Fibroblast of villous mesenchyme (primary cell): Measurements from ENCODE around the gene VASP. TPM values are rescaled to one million over a fixed set of nuclear protein-coding genes. Genes with fewer than 3 reads are reported as not detected.

ENCODE experiments used
- DNase-seq: peaks from one replicate; pipeline ENCODE4 v3.0.0-alpha.2; 2010; ENCODE audit warnings: low read depth
- H3K4me3 ChIP-seq: 2 replicates; pipeline ENCODE4 v1.5.1; 2011; ENCODE audit warnings: low read depth, mild to moderate bottlenecking, low read length
- total RNA-seq: library from RNA; depleted of rRNA; stranded (reverse); fragments of >200 nt; gene quantifications from 2 replicates; pipeline ENCODE4 v1.2.3, GENCODE V29; 2012
- TF ChIP-seq, protein P1 (sequence below): IDR thresholded peaks from 2 replicates; pipeline ENCODE4 v1.5.1; 2012; ENCODE audit warnings: low read depth, mild to moderate bottlenecking, low read length; ENCODE audit not compliant: insufficient read depth

The VASP gene
- total RNA-seq, 1 donor: 158 TPM

DNA sequence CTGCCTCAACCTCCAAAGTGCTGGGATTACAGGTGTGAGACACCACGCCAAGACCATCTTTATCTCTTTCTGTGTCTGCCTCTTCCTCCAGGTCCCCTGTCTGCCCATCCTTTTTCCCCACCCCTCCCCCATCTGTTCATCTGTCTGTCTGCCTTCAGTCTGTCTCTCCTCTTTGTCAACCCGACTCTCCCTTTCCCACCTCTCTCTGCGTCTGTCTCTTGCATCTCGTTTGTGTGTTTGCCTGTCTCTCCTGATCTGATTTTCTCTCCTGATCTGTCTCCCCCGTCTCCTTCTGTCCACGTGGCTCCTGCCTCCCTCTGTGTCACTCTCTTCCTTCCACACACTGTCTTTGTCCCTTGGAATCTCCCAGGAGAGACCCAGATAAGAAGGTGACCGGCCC lies 10.0 kb downstream of the VASP start:
- no peak overlapping the region for H3K4me3 ChIP-seq
- TF ChIP-seq, protein P1, sequence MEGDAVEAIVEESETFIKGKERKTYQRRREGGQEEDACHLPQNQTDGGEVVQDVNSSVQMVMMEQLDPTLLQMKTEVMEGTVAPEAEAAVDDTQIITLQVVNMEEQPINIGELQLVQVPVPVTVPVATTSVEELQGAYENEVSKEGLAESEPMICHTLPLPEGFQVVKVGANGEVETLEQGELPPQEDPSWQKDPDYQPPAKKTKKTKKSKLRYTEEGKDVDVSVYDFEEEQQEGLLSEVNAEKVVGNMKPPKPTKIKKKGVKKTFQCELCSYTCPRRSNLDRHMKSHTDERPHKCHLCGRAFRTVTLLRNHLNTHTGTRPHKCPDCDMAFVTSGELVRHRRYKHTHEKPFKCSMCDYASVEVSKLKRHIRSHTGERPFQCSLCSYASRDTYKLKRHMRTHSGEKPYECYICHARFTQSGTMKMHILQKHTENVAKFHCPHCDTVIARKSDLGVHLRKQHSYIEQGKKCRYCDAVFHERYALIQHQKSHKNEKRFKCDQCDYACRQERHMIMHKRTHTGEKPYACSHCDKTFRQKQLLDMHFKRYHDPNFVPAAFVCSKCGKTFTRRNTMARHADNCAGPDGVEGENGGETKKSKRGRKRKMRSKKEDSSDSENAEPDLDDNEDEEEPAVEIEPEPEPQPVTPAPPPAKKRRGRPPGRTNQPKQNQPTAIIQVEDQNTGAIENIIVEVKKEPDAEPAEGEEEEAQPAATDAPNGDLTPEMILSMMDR: no peak
- no peak for DNase-seq

DNA sequence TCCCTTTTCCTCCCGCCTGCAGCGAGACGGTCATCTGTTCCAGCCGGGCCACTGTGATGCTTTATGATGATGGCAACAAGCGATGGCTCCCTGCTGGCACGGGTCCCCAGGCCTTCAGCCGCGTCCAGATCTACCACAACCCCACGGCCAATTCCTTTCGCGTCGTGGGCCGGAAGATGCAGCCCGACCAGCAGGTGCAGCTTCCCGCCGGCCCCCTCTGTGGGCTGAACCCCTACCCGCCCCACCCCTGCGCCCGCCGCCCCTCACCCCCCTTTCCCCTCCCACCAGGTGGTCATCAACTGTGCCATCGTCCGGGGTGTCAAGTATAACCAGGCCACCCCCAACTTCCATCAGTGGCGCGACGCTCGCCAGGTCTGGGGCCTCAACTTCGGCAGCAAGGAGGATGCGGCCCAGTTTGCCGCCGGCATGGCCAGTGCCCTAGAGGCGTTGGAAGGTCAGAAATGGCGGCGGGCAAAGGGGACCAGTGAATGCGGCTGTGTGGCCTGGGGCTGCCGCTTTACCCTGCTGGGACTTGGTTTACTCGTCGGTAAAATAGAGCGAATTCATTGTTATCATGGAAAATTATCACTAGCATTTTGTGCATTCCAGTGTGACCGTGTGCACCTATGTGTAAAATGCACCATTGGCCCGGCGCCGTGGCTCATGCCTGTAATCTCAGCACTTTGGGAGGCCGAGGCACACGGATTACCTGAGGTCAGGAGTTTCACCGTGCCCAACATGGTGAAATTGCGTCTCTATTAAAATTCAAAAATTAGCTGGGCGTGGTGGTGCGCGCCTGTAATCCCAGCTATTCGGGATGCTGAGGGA lies 10.6 kb downstream of the VASP start:
- TF ChIP-seq, protein P1: no peak
- no peak for DNase-seq
- H3K4me3 ChIP-seq: no peak overlapping the region

DNA sequence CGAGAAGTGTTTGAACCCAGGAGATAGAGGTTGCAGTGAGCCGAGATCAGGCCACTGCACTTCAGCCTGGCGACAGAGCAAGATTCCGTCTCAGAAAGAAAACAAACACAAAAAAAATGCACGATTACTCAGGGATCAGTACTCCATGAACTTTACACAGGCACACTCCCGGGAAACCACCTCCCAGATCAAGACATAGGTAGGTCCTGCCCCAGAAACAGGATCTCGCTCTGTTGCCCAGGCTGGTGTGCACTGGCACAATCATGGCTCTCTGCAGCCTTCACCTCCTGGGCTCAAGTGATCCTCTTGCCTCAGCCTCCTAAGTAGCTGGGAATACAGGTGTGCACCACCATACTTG lies 11.2 kb downstream of the VASP start:
- H3K4me3 ChIP-seq: no peak overlapping the region
- TF ChIP-seq, protein P1: no peak
- DNase-seq: no peak

DNA sequence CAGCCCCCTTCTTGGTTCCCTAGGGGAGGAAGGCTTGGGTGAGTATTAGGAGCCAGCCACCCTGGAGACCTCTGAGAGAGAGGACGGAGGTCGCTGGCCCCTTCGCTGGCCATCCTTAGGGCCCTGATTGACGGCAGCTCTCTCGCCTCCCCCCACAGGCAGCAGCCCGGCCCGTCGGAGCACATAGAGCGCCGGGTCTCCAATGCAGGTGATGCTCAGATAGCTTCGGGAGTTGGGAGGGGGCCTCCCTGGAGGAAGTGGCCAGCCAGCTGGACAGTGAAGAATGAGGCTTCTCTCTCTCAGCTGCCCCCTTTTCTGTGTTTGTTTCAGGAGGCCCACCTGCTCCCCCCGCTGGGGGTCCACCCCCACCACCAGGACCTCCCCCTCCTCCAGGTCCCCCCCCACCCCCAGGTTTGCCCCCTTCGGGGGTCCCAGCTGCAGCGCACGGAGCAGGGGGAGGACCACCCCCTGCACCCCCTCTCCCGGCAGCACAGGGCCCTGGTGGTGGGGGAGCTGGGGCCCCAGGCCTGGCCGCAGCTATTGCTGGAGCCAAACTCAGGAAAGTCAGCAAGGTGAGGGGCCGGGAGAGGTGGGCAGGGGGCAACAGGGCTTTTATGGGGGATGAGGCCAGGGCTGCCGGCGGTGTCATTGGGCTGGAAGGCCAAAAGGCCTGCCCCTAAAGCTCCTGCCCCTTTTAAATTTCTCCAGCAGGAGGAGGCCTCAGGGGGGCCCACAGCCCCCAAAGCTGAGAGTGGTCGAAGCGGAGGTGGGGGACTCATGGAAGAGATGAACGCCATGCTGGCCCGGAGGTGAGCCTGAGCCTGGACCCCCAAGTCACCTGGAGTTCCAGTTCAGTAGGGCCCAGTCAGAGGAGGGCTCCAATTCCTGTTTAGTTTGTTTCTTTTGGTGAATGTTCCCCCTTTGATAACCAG lies 15.0 kb downstream of the VASP start:
- no peak for DNase-seq
- TF ChIP-seq, protein P1: no peak
- no peak overlapping the region for H3K4me3 ChIP-seq

DNA sequence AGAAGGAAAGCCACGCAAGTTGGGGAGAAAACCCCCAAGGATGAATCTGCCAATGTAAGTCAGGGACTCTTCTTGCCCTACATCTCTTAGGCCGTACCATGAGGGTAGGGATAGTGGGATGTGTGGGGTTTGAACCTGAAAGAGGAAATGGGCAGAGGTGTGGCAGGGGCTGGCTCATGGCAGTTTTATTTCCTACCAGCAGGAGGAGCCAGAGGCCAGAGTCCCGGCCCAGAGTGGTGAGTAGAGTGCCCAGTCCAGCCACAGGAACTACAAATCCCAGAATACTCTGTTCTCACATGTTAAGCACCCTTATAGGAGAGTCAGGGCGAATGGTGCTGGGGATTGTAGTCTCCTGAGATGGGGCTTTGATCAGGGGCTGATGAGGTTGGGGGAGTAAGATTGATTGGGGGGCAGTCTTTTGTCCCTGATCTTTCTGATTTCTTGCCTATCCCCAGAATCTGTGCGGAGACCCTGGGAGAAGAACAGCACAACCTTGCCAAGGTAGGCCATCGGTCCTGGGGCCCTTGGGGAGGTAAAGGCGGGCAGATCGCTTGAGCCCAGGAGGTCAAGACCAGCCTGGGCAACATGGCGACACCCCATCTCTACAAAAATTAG lies 16.5 kb downstream of the VASP start:
- TF ChIP-seq, protein P1: peak; percentile 92
- no peak overlapping the region for H3K4me3 ChIP-seq
- DNase-seq: peak; percentile 87

DNA sequence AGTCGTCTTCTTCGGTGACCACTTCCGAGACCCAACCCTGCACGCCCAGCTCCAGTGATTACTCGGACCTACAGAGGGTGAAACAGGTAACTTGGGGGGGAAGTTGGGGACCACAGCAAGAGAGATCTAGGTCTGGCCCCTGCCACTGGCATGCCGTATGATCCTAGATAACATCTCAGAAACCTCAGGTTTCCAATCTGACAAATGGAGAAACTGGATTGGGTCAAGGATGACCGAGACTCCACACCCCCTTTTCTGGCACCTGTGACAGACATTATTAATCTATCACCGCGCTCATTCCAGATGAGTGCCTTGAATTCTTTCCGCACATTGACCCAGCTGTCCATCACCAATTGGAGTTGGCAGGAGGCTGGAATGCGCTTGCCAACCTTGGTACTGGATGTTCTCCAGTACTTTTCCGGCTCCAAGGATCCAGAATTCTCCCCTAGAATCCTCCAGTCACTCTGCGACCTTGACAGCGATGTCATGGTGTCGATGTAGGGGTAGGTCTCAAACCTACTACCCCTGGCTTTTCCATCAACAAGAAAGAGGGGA lies 17.4 kb downstream of the VASP start:
- H3K4me3 ChIP-seq: no peak overlapping the region
- TF ChIP-seq, protein P1: no peak
- DNase-seq: no peak
